Endothelial cell (in vitro differentiated cells): ENCODE measurements around the gene TCN2. TPM values are rescaled to one million over a fixed set of nuclear protein-coding genes. Genes with fewer than 3 reads are reported as not detected.
A peak's percentile ranks its signal among the peaks of the same experiment; 100 is the strongest.

Source experiments
- DNase-seq: peaks from one replicate; pipeline ENCODE4 v3.0.0; 2021; ENCODE audit warnings: low spot score
- H3K27ac Mint-ChIP-seq: one replicate; pipeline ENCODE4 v1.8.0; 2021; ENCODE audit warnings: mixed read lengths, inconsistent platforms; ENCODE audit not compliant: unreplicated experiment
- H3K27me3 Mint-ChIP-seq: one replicate; pipeline ENCODE4 v1.8.0; 2021; ENCODE audit warnings: mild to moderate bottlenecking, moderate library complexity, mixed read lengths, inconsistent platforms; ENCODE audit not compliant: unreplicated experiment
- H3K36me3 Mint-ChIP-seq: one replicate; pipeline ENCODE4 v1.8.0; 2021; ENCODE audit warnings: mild to moderate bottlenecking, low read depth, mixed read lengths, inconsistent platforms; ENCODE audit not compliant: unreplicated experiment
- H3K4me1 Mint-ChIP-seq: one replicate; pipeline ENCODE4 v1.8.0; 2021; ENCODE audit warnings: mild to moderate bottlenecking, mixed read lengths, inconsistent platforms; ENCODE audit not compliant: unreplicated experiment
- H3K4me3 Mint-ChIP-seq: one replicate; pipeline ENCODE4 v1.8.0; 2021; ENCODE audit warnings: mild to moderate bottlenecking, mixed read lengths, inconsistent platforms; ENCODE audit not compliant: unreplicated experiment
- H3K9me3 Mint-ChIP-seq: one replicate; pipeline ENCODE4 v1.8.0; 2021; ENCODE audit warnings: mixed read lengths, inconsistent platforms; ENCODE audit not compliant: unreplicated experiment
- CTCF ChIP-seq: fragments of 200-600 bp; sonication (generic); IDR thresholded peaks from one replicate; pipeline ENCODE4 v1.5.0; 2021; ENCODE audit warnings: antibody characterized with exemption; ENCODE audit not compliant: unreplicated experiment
- total RNA-seq: library from RNA; stranded (reverse); fragmentation: NEBNext Ultra II Directional; extraction: Animal tissue kit (Norgen Biotek cat#: 25700); gene quantifications from one replicate; pipeline ENCODE4 v1.2.1, GENCODE V29; 2021; ENCODE audit not compliant: unreplicated experiment

TCN2 gene
- total RNA-seq, 1 donor from 2014 or later, result 59.5 TPM

GRCh38 chr22:30605449-30606110, 1.4 kb upstream of the TCN2 start:
- Mint-ChIP-seq H3K4me3 (no peak overlapping the region), H3K4me1 (peaks cover 46% of the 10 kb centered on the region), H3K27me3 (peaks cover 6% of the 10 kb centered on the region), H3K36me3 (no peaks in the 10 kb centered on the region), H3K27ac (no peak overlapping the region), H3K9me3 (no peaks in the 10 kb centered on the region)
- TF ChIP-seq CTCF, result peak; percentile 75
- DNase-seq, result peak; percentile 46

GRCh38 chr22:30607300-30607930, 441 bp downstream of the TCN2 start:
- Mint-ChIP-seq H3K27ac (peak overlapping the region; percentile 86), H3K4me3 (peak overlapping the region; percentile 79), H3K27me3 (peaks cover 3% of the 10 kb centered on the region), H3K9me3 (no peaks in the 10 kb centered on the region), H3K36me3 (peaks cover 7% of the 10 kb centered on the region), H3K4me1 (peaks cover 47% of the 10 kb centered on the region)
- TF ChIP-seq CTCF, result no peak
- no peak for DNase-seq

GRCh38 chr22:30607939-30608338, 965 bp downstream of the TCN2 start:
- Mint-ChIP-seq H3K27ac (peak overlapping the region; percentile 3), H3K9me3 (no peaks in the 10 kb centered on the region), H3K27me3 (peaks cover 3% of the 10 kb centered on the region), H3K4me3 (peak overlapping the region; percentile 79), H3K36me3 (peaks cover 7% of the 10 kb centered on the region), H3K4me1 (peaks cover 47% of the 10 kb centered on the region)
- no peak for DNase-seq
- no peak for TF ChIP-seq CTCF

- TF ChIP-seq CTCF, result no peak
- peak overlapping the region; percentile 37 for H3K4me3 Mint-ChIP-seq
- H3K9me3 Mint-ChIP-seq, result no peaks in the 10 kb centered on the region
- no peak for DNase-seq
- peak overlapping the region; percentile 62 for H3K27ac Mint-ChIP-seq
- H3K4me1 Mint-ChIP-seq, result peaks cover 47% of the 10 kb centered on the region
- H3K27me3 Mint-ChIP-seq, result peaks cover 3% of the 10 kb centered on the region
- peaks cover 13% of the 10 kb centered on the region for H3K36me3 Mint-ChIP-seq
Measured at GRCh38 chr22:30609260-30610185, 2.5 kb downstream of the TCN2 start.
